H9 (cell line): ENCODE measurements around the gene FEN1. TPM values are rescaled to one million over a fixed set of nuclear protein-coding genes. Genes with fewer than 3 reads are reported as not detected.

Source experiments
- DNase-seq: peaks from one replicate; pipeline ENCODE4 v3.0.0-alpha.2; 2017
- H2AFZ ChIP-seq: one replicate; pipeline ENCODE4 v1.6.1; 2013; ENCODE audit warnings: mild to moderate bottlenecking, low read length, control low read depth, moderate library complexity
- H2AK5ac ChIP-seq: 2 replicates; pipeline ENCODE4 v1.6.1; 2013; ENCODE audit warnings: low read length, control low read depth, mixed read lengths; ENCODE audit not compliant: insufficient read length
- H2BK120ac ChIP-seq: one replicate; pipeline ENCODE4 v1.6.1; 2013; ENCODE audit warnings: low read depth, mild to moderate bottlenecking, low read length, control low read depth, inconsistent platforms; ENCODE audit not compliant: poor library complexity, severe bottlenecking
- H2BK12ac ChIP-seq: 2 replicates; pipeline ENCODE4 v1.6.1; 2013; ENCODE audit warnings: low read length, control low read depth, mixed read lengths, low read depth; ENCODE audit not compliant: insufficient read length
- H2BK15ac ChIP-seq: 2 replicates; pipeline ENCODE4 v1.6.1; 2013; ENCODE audit warnings: low read depth, low read length, control low read depth
- H2BK20ac ChIP-seq: one replicate; pipeline ENCODE4 v1.6.1; 2013; ENCODE audit warnings: low read depth, mild to moderate bottlenecking, low read length, control low read depth, inconsistent platforms; ENCODE audit not compliant: poor library complexity, severe bottlenecking
- H2BK5ac ChIP-seq: 2 replicates; pipeline ENCODE4 v1.6.1; 2013; ENCODE audit warnings: low read length, control low read depth, mixed read lengths; ENCODE audit not compliant: insufficient read length
- H3K14ac ChIP-seq: 2 replicates; pipeline ENCODE4 v1.6.1; 2013; ENCODE audit warnings: low read length, control low read depth; ENCODE audit not compliant: insufficient read depth
- H3K18ac ChIP-seq: 2 replicates; pipeline ENCODE4 v1.6.1; 2013; ENCODE audit warnings: low read depth, mild to moderate bottlenecking, mixed read lengths, low read length, control low read depth; ENCODE audit not compliant: insufficient read length
- H3K23ac ChIP-seq: 2 replicates; pipeline ENCODE4 v1.6.1; 2013; ENCODE audit warnings: low read length, control low read depth, mixed read lengths, low read depth; ENCODE audit not compliant: insufficient read length
- H3K23me2 ChIP-seq: 2 replicates; pipeline ENCODE4 v1.6.1; 2013; ENCODE audit warnings: low read depth, mild to moderate bottlenecking, mixed read lengths, low read length, control low read depth; ENCODE audit not compliant: insufficient read length, poor library complexity, severe bottlenecking
- H3K27ac ChIP-seq: 2 replicates; pipeline ENCODE4 v1.5.1; 2013; ENCODE audit warnings: low read length, control low read depth, mixed read lengths, low read depth; ENCODE audit not compliant: insufficient read length
- H3K27me3 ChIP-seq: 2 replicates; pipeline ENCODE4 v1.6.1; 2013; ENCODE audit warnings: low read length, control low read depth, inconsistent platforms; ENCODE audit not compliant: insufficient read depth
- H3K4ac ChIP-seq: 2 replicates; pipeline ENCODE4 v1.6.1; 2013; ENCODE audit warnings: low read depth, mild to moderate bottlenecking, control low read depth, inconsistent platforms, low read length, moderate library complexity
- H3K4me1 ChIP-seq: 2 replicates; pipeline ENCODE4 v1.6.1; 2013; ENCODE audit warnings: low read length, control low read depth, inconsistent platforms; ENCODE audit not compliant: insufficient read depth
- H3K4me2 ChIP-seq: 2 replicates; pipeline ENCODE4 v1.6.1; 2013; ENCODE audit warnings: low read length, control low read depth, mixed read lengths; ENCODE audit not compliant: insufficient read length, insufficient read depth
- H3K56ac ChIP-seq: 2 replicates; pipeline ENCODE4 v1.6.1; 2013; ENCODE audit warnings: low read depth, mild to moderate bottlenecking, mixed read lengths, low read length, control low read depth; ENCODE audit not compliant: insufficient read length
- H3K79me1 ChIP-seq: 2 replicates; pipeline ENCODE4 v1.6.1; 2013; ENCODE audit warnings: low read depth, mild to moderate bottlenecking, moderate library complexity, low read length, control low read depth, inconsistent platforms; ENCODE audit not compliant: insufficient read depth, poor library complexity, severe bottlenecking
- H3K79me2 ChIP-seq: 2 replicates; pipeline ENCODE4 v1.6.1; 2013; ENCODE audit warnings: low read length, control low read depth, inconsistent platforms; ENCODE audit not compliant: insufficient read depth
- H3K9ac ChIP-seq: 2 replicates; pipeline ENCODE4 v1.6.1; 2013; ENCODE audit warnings: low read length, control low read depth, mixed read lengths; ENCODE audit not compliant: insufficient read length; ENCODE audit errors: extremely low read depth
- H3K9me3 ChIP-seq: one replicate; pipeline ENCODE4 v1.6.1; 2013; ENCODE audit warnings: low read depth, low read length, inconsistent platforms; ENCODE audit not compliant: control insufficient read depth
- H3T11ph ChIP-seq: one replicate; pipeline ENCODE4 v1.6.1; 2013; ENCODE audit warnings: mild to moderate bottlenecking, low read length, control low read depth, inconsistent platforms
- H4K20me1 ChIP-seq: one replicate; pipeline ENCODE4 v1.6.1; 2013; ENCODE audit not compliant: control insufficient read depth, insufficient read length, insufficient read depth
- H4K5ac ChIP-seq: 2 replicates; pipeline ENCODE4 v1.6.1; 2013; ENCODE audit warnings: low read depth, mild to moderate bottlenecking, mixed read lengths, low read length, control low read depth; ENCODE audit not compliant: insufficient read length
- H4K8ac ChIP-seq: replicated peaks from 2 replicates; pipeline ENCODE4 v1.6.1; 2013; ENCODE audit warnings: low read length, control low read depth, mixed read lengths, low read depth; ENCODE audit not compliant: insufficient read length
- H4K91ac ChIP-seq: 2 replicates; pipeline ENCODE4 v1.6.1; 2013; ENCODE audit warnings: low read depth, mild to moderate bottlenecking, moderate library complexity, mixed read lengths, low read length, control low read depth; ENCODE audit not compliant: insufficient read length
- H3K27ac Mint-ChIP-seq, 3 experiments: 2 replicates in 2 of 3; 3 replicates in 1 of 3; pipeline ENCODE4 v1.8.0; 2020 to 2021; ENCODE audit warnings: mixed read lengths in 3 of 3, mild to moderate bottlenecking in 1 of 3, moderate library complexity in 1 of 3
- H3K27me3 Mint-ChIP-seq: 2 replicates; pipeline ENCODE4 v1.8.0; 2021; ENCODE audit warnings: low read depth, mild to moderate bottlenecking, moderate library complexity, mixed read lengths
- H3K36me3 Mint-ChIP-seq, 3 experiments: 2 replicates in 2 of 3; 3 replicates in 1 of 3; pipeline ENCODE4 v1.8.0; 2020 to 2021; ENCODE audit warnings: low read depth in 3 of 3, mixed read lengths in 3 of 3; ENCODE audit not compliant: insufficient read depth in 1 of 3
- H3K4me1 Mint-ChIP-seq, 2 experiments: 2 replicates each; pipeline ENCODE4 v1.8.0; 2020; ENCODE audit warnings: mixed read lengths in 2 of 2
- H3K4me3 Mint-ChIP-seq, 2 experiments: 2 replicates in 1 of 2; 3 replicates in 1 of 2; pipeline ENCODE4 v1.8.0; 2020 to 2021; ENCODE audit warnings: mild to moderate bottlenecking in 2 of 2, mixed read lengths in 2 of 2, moderate library complexity in 1 of 2
- H3K9me3 Mint-ChIP-seq, 2 experiments: 2 replicates in 1 of 2; 3 replicates in 1 of 2; pipeline ENCODE4 v1.8.0; 2020; ENCODE audit warnings: mild to moderate bottlenecking in 2 of 2, mixed read lengths in 2 of 2, moderate library complexity in 1 of 2
- CTCF ChIP-seq: fragments of 200-600 bp; sonication (generic); conservative IDR thresholded peaks from 3 replicates; pipeline ENCODE4 v1.8.0; 2021; ENCODE audit warnings: antibody characterized with exemption, mild to moderate bottlenecking
- WGBS: extraction: QIAGEN DNeasy Blood & Tissue Kit; methylation state at CpG from one replicate; pipeline ENCODE4 v1.1.7; 2013; ENCODE audit warnings: missing lambda C conversion rate, low lambda C conversion rate, mixed read lengths; ENCODE audit not compliant: insufficient read length; ENCODE audit errors: extremely low coverage; 5-methylcytosine and 5-hydroxymethylcytosine counted together
- total RNA-seq: library from RNA; stranded (reverse); gene quantifications from 2 replicates; pipeline ENCODE4 v1.2.1, GENCODE V29; 2021

Gene FEN1
- total RNA-seq, 1 experiment from 2014 or later, result 114 TPM

GRCh38 chr11:61764606-61765260 is 28.0 kb upstream of the FEN1 start:
- H3K79me1 ChIP-seq, result no peaks in the 10 kb centered on the region
- no peak overlapping the region for H4K91ac ChIP-seq
- H3K79me2 ChIP-seq, result no peaks in the 10 kb centered on the region
- Mint-ChIP-seq H3K4me3 (no peak overlapping the region), H3K9me3 (no peaks in the 10 kb centered on the region), H3K27me3 (no peaks in the 10 kb centered on the region), H3K27ac (no peak overlapping the region), H3K4me1 (peaks cover 28 to 46% of the 10 kb centered on the region in 2 experiments), H3K36me3 (no peaks in the 10 kb centered on the region; a peak in 1 of 7 replicates)
- H2BK15ac ChIP-seq, result no peak overlapping the region
- no peak overlapping the region for H4K8ac ChIP-seq
- no peak overlapping the region for H2AFZ ChIP-seq
- H4K20me1 ChIP-seq, result no peaks in the 10 kb centered on the region
- no peak overlapping the region for H3K27ac ChIP-seq
- no peaks in the 10 kb centered on the region for H3K23me2 ChIP-seq
- no peaks in the 10 kb centered on the region; the same call in 1 of the 2 replicates for H3K4me1 ChIP-seq
- H3K4ac ChIP-seq, result no peak overlapping the region
- peak; percentile 20; the same call in 2 of the 3 replicates for TF ChIP-seq CTCF
- H3K56ac ChIP-seq, result no peak overlapping the region
- no peak overlapping the region for H3K23ac ChIP-seq
- no peak for DNase-seq
- H2BK20ac ChIP-seq, result no peak overlapping the region
- H3K4me2 ChIP-seq, result no peak overlapping the region
- no peak overlapping the region for H3K18ac ChIP-seq
- H3K9ac ChIP-seq, result no peak overlapping the region
- WGBS, result no CpG with 5 or more reads among the region's 22 CpGs
- no peak overlapping the region for H2AK5ac ChIP-seq
- no peak overlapping the region for H3T11ph ChIP-seq
- H2BK120ac ChIP-seq, result no peak overlapping the region
- no peak overlapping the region; the same call in 1 of the 2 replicates for H3K14ac ChIP-seq
- no peaks in the 10 kb centered on the region for H3K9me3 ChIP-seq
- H2BK5ac ChIP-seq, result no peak overlapping the region
- H2BK12ac ChIP-seq, result no peak overlapping the region
- no peaks in the 10 kb centered on the region for H3K27me3 ChIP-seq
- H4K5ac ChIP-seq, result no peak overlapping the region
